ENCODE data around the gene ASB5.
A peak's percentile ranks its signal among the peaks of the same experiment; 100 is the strongest.
"Not testable (repeated sequence)": the region's sequence is repeated elsewhere in the genome, so short reads cannot be mapped to it uniquely, and the experiment has no call there.

The ASB5 gene

GRCh38 chr4:176223561-176223960 lies 45.5 kb downstream of the ASB5 start:
- no peak for DNase-seq (ENCODE audit: low read depth in 2 of 3, low spot score in 2 of 3)

- no peak for DNase-seq (ENCODE audit: low read depth in 2 of 3, low spot score in 2 of 3)
These were observed 46.9 kb downstream of the ASB5 start for GRCh38 chr4:176222149-176222548.

- no peak for DNase-seq (ENCODE audit: low read depth in 2 of 3, low spot score in 2 of 3)
These were observed 51.5 kb downstream of the ASB5 start for GRCh38 chr4:176217510-176217909.

- DNase-seq (ENCODE audit: low read depth in 2 of 3, low spot score in 2 of 3), result not testable (repeated sequence)
These were observed 56.7 kb downstream of the ASB5 start for GRCh38 chr4:176212351-176212750.

DNA sequence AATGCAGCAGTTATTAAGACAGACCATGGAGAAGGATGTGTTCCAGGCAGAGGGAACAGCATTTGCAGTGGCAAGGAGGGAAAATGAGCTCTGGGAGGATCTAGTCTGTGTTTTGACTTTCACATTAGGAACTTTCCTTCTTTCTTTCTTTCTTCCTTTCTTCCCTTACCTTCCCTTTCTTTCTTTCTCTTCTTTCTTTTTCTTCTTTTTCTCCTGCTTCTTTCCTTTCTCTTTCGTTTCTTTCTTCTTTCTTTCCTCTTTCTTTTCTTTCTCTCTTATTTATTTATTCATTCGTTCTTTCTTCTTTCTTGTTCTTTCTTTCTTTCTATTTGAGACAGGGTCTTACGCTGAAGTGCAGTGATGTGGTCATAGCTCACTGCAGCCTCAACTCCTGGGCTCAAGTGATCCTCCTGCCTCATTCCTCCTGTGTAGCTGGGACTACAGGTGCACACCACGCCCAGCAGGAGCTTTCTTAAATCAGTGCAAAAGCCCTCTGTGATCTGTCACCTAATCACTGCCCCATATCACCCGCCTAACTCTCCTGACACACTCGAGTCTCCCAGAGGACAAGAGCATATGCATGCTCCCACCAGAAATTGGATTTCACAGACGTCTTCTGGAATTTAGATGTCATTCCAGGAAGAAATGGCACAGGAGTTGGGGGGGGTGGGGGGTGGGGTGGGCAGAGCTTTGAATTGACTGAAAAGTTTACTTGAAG lies 58.3 kb downstream of the ASB5 start:
- no peak for DNase-seq (ENCODE audit: low read depth in 2 of 3, low spot score in 2 of 3)

- no peak for DNase-seq (ENCODE audit: low read depth in 2 of 3, low spot score in 2 of 3)
These were observed 58.9 kb downstream of the ASB5 start for GRCh38 chr4:176210101-176210500.

DNA sequence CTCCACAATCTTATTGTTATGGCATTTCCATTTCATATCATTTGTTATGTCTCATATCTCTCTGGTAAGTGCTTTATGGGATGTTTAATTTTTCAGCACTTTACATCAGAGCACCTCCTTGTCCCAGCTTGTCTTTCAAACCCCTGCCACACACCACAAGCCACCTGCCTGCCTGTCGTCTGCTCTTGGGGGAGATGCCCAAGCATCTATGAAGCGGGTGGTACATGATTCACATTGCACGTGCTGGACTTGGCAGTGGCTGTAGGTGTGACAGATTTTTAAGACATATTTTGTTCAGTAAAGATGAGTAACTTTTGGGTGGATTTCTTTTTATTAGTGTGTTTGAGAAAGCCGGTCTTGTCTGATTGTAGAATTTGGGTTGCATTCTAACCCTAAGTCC lies 59.5 kb downstream of the ASB5 start:
- no peak for DNase-seq (ENCODE audit: low read depth in 2 of 3, low spot score in 2 of 3)

DNA sequence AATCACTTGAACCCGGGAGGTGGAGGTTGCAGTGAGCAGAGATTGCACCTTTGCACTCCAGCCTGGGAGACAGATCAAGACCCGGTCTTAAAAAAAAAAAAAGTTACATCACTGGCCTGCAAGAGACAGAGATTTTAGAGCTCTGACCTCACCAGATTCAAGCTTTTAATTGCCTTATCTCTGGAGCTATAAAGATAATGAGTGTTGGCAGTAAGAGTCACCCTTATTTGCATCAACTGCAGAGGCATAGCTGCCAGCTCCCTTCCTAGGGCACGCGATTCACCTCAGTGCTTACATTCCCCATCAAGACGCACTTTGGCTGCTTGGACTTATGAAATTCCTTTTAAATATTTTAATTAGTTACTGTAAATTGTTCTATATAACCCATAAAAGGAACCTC lies 61.2 kb downstream of the ASB5 start:
- no peak for DNase-seq (ENCODE audit: low read depth in 2 of 3, low spot score in 2 of 3)

DNA sequence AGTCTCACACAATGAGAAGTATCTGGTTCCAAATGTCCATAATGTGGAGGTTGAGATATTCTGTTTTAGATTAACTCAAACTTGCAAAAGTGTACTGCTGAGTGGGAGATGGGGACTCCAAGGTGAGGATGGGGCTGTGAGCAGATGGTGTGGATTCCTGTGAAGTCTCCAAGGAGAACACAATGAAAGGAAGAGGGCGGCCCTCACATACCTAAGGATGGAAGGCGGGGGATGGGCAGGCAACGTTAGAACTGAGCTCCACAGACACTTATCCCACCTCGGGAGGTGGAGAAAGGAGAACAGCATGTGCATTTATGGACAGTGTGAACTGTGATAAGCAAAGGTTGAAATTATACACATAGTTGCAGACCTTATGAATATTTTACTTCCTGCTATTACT lies 63.7 kb downstream of the ASB5 start:
- no peak for DNase-seq (ENCODE audit: low read depth in 2 of 3, low spot score in 2 of 3)

DNA sequence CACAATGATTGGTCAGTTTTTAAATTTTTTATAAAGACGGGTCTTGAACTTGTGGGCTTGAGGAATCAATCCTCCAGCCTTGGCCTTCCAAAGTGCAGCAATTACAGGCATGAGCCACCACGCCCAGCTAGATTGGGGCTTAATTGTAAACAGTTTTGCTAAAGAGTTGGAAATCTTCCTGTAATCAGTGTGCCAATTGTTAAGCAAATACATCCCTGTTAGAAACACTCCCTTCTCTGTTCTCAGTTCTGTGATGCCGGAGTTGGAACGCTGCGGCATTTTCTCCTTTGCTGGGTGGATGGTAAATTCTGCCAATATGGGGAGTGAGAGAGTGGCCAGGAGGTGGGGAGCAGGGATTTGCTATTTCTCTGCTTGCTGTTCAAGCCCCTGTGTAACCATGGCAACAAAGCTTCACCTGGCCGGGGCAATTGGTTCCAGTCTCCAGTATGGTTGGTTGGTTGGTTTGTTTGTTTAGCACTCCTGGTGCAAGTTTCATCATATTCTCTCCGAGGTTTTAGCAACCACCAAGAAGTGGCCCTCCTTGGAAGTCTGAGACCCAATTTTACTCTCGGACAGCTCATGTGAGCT lies 70.6 kb downstream of the ASB5 start:
- no peak for DNase-seq (ENCODE audit: low read depth in 2 of 3, low spot score in 2 of 3)

DNA sequence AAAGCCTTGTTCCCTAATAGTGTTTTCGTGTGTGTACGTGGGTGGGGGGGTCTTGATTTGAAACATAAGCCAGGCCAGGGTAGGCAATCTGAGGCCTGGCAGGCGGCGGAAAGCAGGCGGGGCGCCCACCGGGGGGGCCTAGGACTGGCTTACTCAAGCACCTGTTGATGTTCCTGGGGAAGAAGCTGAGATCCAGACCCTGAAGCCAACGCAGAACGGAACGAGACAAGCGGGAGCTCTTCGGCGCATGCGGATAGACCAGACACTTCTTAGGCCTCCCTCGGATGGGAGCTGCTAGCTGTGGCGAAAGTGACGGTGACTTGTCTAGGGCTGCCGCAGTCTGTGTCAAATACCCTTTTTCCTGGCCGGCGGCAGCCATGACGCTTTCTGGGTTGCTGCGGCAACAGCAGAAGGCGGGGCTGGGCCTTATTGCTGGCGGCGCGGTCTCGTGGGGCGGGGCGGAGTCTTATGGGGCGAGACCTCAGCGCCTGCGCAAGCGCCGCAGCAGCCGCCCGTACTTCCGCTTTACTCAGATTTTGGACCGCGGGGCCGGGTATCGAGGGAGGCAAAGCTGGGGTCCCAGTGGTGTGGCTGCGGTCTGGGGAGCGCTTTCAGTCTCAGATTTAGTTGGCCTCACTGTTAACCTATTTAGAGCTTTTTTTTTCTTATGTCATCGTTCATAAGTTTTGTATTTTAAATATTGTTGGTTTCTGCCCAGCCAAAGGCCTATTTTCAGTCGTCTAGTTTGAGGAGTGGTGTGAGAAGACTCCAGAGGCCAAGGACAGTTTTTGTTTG lies 73.6 kb downstream of the ASB5 start, which contains the start of gene SPATA4:
TSS of gene SPATA4 (minus strand) at position 402 of the 795 bp plus-strand sequence. CDS start at position 379, 23 bp downstream.
- DNase-seq (ENCODE audit: low read depth in 2 of 3, low spot score in 2 of 3), result peak; percentile 67 to 91 (median 87)

GRCh38 chr4:176193938-176194337 lies 75.1 kb downstream of the ASB5 start:
- DNase-seq (ENCODE audit: low read depth in 2 of 3, low spot score in 2 of 3), result no peak

- DNase-seq (ENCODE audit: low read depth in 2 of 3, low spot score in 2 of 3), result no peak
These were observed 75.9 kb downstream of the ASB5 start for GRCh38 chr4:176193126-176193525.

GRCh38 chr4:176191974-176192373 lies 77.0 kb downstream of the ASB5 start:
- DNase-seq (ENCODE audit: low read depth in 2 of 3, low spot score in 2 of 3), result no peak

DNA sequence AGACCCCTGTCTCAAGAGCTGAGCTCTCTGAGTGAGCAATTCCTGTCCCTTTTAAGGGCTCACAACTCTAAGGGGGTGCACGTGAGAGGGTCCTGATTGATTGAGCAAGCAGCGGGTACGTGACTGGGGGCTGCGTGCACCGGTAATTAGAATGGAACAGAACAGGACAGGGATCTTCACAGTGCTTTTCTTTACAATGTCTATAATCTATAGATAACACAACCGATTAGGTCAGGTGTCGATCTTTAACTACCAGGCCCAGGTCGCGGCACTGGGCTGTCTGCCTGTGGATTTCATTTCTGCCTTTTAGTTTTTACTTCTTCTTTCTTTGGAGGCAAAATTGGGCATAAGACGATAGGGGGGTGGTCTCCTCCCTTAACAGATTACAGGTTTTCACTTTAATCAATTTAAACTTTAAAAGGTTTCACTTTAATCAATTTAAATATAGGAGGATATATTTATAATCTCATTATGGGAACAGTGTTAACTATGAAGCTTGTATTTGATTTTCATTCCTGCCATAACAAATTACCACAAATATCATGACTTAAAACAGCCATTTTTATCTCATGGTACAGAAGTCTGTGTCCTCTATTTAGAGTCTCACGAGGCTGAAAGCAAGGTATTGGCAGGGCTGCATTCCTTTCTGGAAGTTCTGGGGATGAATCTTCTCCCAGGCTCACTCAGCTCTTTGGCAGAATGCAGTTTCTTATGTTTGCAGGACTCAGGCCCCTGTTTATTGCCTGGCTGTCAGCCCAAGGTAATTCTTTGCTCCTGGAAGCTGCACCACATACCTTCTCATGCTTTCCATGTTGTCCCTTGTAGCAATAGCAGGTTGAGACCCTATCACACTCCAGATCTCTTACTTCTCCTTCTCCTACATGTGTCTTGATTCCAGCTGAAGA lies 78.9 kb downstream of the ASB5 start:
- no peak for DNase-seq (ENCODE audit: low read depth in 2 of 3, low spot score in 2 of 3)

DNA sequence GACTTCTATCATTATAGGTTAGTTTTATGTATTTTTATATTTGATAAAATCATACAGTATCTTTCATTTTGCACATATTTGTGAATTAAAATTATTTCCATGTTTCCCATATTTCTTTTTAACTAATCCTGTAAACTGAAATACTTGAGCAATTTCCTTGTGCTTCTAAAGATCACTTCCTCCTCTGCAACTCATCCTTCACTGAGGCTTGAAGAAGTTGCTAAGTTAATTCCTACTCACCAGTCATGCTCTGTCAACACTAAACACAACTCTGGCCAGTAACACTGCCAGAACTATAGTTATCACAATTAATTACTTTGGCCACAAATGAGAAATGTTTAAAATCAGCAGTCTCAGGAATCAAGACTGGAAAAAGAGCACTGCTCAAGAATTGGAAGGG lies 80.4 kb downstream of the ASB5 start:
- DNase-seq (ENCODE audit: low read depth in 2 of 3, low spot score in 2 of 3), result no peak

GRCh38 chr4:176187624-176188023 lies 81.4 kb downstream of the ASB5 start:
- DNase-seq (ENCODE audit: low read depth in 2 of 3, low spot score in 2 of 3), result no peak

DNA sequence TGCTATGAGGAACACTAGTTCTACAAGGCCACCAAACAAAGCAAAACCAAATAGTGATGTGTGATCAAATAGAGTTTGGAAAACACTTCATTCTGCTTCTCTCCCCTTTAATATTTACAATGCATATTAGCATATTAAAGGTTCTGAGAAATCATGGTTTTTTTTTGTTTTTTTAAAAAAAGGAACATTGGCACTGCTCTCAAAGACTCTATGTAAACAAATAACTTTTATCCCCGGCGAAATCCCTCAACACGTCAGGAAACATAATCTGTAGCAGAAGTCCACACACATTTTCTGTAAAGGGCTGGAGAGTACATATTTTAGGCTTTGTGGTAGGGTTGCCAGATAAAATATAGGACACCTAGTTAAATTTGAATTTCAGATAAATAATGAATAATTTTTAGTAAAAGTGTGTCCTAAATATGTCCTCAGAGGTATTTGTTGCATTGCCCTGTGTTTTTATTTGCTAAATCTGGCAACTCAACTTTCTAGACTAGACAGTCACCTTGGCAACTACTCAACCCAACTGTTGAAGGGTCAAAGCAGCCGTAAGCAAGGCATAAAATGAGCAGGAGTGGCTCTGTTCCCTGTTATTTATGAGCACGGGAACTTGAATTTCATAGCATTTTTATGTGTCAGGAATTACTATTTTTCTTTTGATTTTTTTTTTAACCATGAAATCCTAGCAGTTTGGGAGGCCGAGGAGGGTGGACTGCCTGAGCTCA lies 82.2 kb downstream of the ASB5 start:
- no peak for DNase-seq (ENCODE audit: low read depth in 2 of 3, low spot score in 2 of 3)

GRCh38 chr4:176186067-176186466 lies 83.0 kb downstream of the ASB5 start:
- DNase-seq (ENCODE audit: low read depth in 2 of 3, low spot score in 2 of 3), result no peak

GRCh38 chr4:176185051-176185450 lies 84.0 kb downstream of the ASB5 start:
- no peak for DNase-seq (ENCODE audit: low read depth in 2 of 3, low spot score in 2 of 3)
